H9 (cell line): Measurements from ENCODE around the gene FAM174B. TPM values are rescaled to one million over a fixed set of nuclear protein-coding genes. Genes with fewer than 3 reads are reported as not detected.

Experiments
- DNase-seq: peaks from one replicate; pipeline ENCODE4 v3.0.0-alpha.2; 2017
- H2AFZ ChIP-seq: one replicate; pipeline ENCODE4 v1.6.1; 2013; ENCODE audit warnings: mild to moderate bottlenecking, low read length, control low read depth, moderate library complexity
- H2AK5ac ChIP-seq: 2 replicates; pipeline ENCODE4 v1.6.1; 2013; ENCODE audit warnings: low read length, control low read depth, mixed read lengths; ENCODE audit not compliant: insufficient read length
- H2BK120ac ChIP-seq: one replicate; pipeline ENCODE4 v1.6.1; 2013; ENCODE audit warnings: low read depth, mild to moderate bottlenecking, low read length, control low read depth, inconsistent platforms; ENCODE audit not compliant: poor library complexity, severe bottlenecking
- H2BK12ac ChIP-seq: 2 replicates; pipeline ENCODE4 v1.6.1; 2013; ENCODE audit warnings: low read length, control low read depth, mixed read lengths, low read depth; ENCODE audit not compliant: insufficient read length
- H2BK15ac ChIP-seq: 2 replicates; pipeline ENCODE4 v1.6.1; 2013; ENCODE audit warnings: low read depth, low read length, control low read depth
- H2BK20ac ChIP-seq: one replicate; pipeline ENCODE4 v1.6.1; 2013; ENCODE audit warnings: low read depth, mild to moderate bottlenecking, low read length, control low read depth, inconsistent platforms; ENCODE audit not compliant: poor library complexity, severe bottlenecking
- H2BK5ac ChIP-seq: 2 replicates; pipeline ENCODE4 v1.6.1; 2013; ENCODE audit warnings: low read length, control low read depth, mixed read lengths; ENCODE audit not compliant: insufficient read length
- H3K14ac ChIP-seq: 2 replicates; pipeline ENCODE4 v1.6.1; 2013; ENCODE audit warnings: low read length, control low read depth; ENCODE audit not compliant: insufficient read depth
- H3K18ac ChIP-seq: 2 replicates; pipeline ENCODE4 v1.6.1; 2013; ENCODE audit warnings: low read depth, mild to moderate bottlenecking, mixed read lengths, low read length, control low read depth; ENCODE audit not compliant: insufficient read length
- H3K23ac ChIP-seq: 2 replicates; pipeline ENCODE4 v1.6.1; 2013; ENCODE audit warnings: low read length, control low read depth, mixed read lengths, low read depth; ENCODE audit not compliant: insufficient read length
- H3K23me2 ChIP-seq: 2 replicates; pipeline ENCODE4 v1.6.1; 2013; ENCODE audit warnings: low read depth, mild to moderate bottlenecking, mixed read lengths, low read length, control low read depth; ENCODE audit not compliant: insufficient read length, poor library complexity, severe bottlenecking
- H3K27ac ChIP-seq: 2 replicates; pipeline ENCODE4 v1.5.1; 2013; ENCODE audit warnings: low read length, control low read depth, mixed read lengths, low read depth; ENCODE audit not compliant: insufficient read length
- H3K27me3 ChIP-seq: 2 replicates; pipeline ENCODE4 v1.6.1; 2013; ENCODE audit warnings: low read length, control low read depth, inconsistent platforms; ENCODE audit not compliant: insufficient read depth
- H3K4ac ChIP-seq: 2 replicates; pipeline ENCODE4 v1.6.1; 2013; ENCODE audit warnings: low read depth, mild to moderate bottlenecking, control low read depth, inconsistent platforms, low read length, moderate library complexity
- H3K4me1 ChIP-seq: 2 replicates; pipeline ENCODE4 v1.6.1; 2013; ENCODE audit warnings: low read length, control low read depth, inconsistent platforms; ENCODE audit not compliant: insufficient read depth
- H3K4me2 ChIP-seq: 2 replicates; pipeline ENCODE4 v1.6.1; 2013; ENCODE audit warnings: low read length, control low read depth, mixed read lengths; ENCODE audit not compliant: insufficient read length, insufficient read depth
- H3K56ac ChIP-seq: 2 replicates; pipeline ENCODE4 v1.6.1; 2013; ENCODE audit warnings: low read depth, mild to moderate bottlenecking, mixed read lengths, low read length, control low read depth; ENCODE audit not compliant: insufficient read length
- H3K79me1 ChIP-seq: 2 replicates; pipeline ENCODE4 v1.6.1; 2013; ENCODE audit warnings: low read depth, mild to moderate bottlenecking, moderate library complexity, low read length, control low read depth, inconsistent platforms; ENCODE audit not compliant: insufficient read depth, poor library complexity, severe bottlenecking
- H3K79me2 ChIP-seq: 2 replicates; pipeline ENCODE4 v1.6.1; 2013; ENCODE audit warnings: low read length, control low read depth, inconsistent platforms; ENCODE audit not compliant: insufficient read depth
- H3K9ac ChIP-seq: 2 replicates; pipeline ENCODE4 v1.6.1; 2013; ENCODE audit warnings: low read length, control low read depth, mixed read lengths; ENCODE audit not compliant: insufficient read length; ENCODE audit errors: extremely low read depth
- H3K9me3 ChIP-seq: one replicate; pipeline ENCODE4 v1.6.1; 2013; ENCODE audit warnings: low read depth, low read length, inconsistent platforms; ENCODE audit not compliant: control insufficient read depth
- H3T11ph ChIP-seq: one replicate; pipeline ENCODE4 v1.6.1; 2013; ENCODE audit warnings: mild to moderate bottlenecking, low read length, control low read depth, inconsistent platforms
- H4K20me1 ChIP-seq: one replicate; pipeline ENCODE4 v1.6.1; 2013; ENCODE audit not compliant: control insufficient read depth, insufficient read length, insufficient read depth
- H4K5ac ChIP-seq: 2 replicates; pipeline ENCODE4 v1.6.1; 2013; ENCODE audit warnings: low read depth, mild to moderate bottlenecking, mixed read lengths, low read length, control low read depth; ENCODE audit not compliant: insufficient read length
- H4K8ac ChIP-seq: replicated peaks from 2 replicates; pipeline ENCODE4 v1.6.1; 2013; ENCODE audit warnings: low read length, control low read depth, mixed read lengths, low read depth; ENCODE audit not compliant: insufficient read length
- H4K91ac ChIP-seq: 2 replicates; pipeline ENCODE4 v1.6.1; 2013; ENCODE audit warnings: low read depth, mild to moderate bottlenecking, moderate library complexity, mixed read lengths, low read length, control low read depth; ENCODE audit not compliant: insufficient read length
- H3K27ac Mint-ChIP-seq, 3 experiments: 2 replicates in 2 of 3; 3 replicates in 1 of 3; pipeline ENCODE4 v1.8.0; 2020 to 2021; ENCODE audit warnings: mixed read lengths in 3 of 3, mild to moderate bottlenecking in 1 of 3, moderate library complexity in 1 of 3
- H3K27me3 Mint-ChIP-seq: 2 replicates; pipeline ENCODE4 v1.8.0; 2021; ENCODE audit warnings: low read depth, mild to moderate bottlenecking, moderate library complexity, mixed read lengths
- H3K36me3 Mint-ChIP-seq, 3 experiments: 2 replicates in 2 of 3; 3 replicates in 1 of 3; pipeline ENCODE4 v1.8.0; 2020 to 2021; ENCODE audit warnings: low read depth in 3 of 3, mixed read lengths in 3 of 3; ENCODE audit not compliant: insufficient read depth in 1 of 3
- H3K4me1 Mint-ChIP-seq, 2 experiments: 2 replicates each; pipeline ENCODE4 v1.8.0; 2020; ENCODE audit warnings: mixed read lengths in 2 of 2
- H3K4me3 Mint-ChIP-seq, 2 experiments: 2 replicates in 1 of 2; 3 replicates in 1 of 2; pipeline ENCODE4 v1.8.0; 2020 to 2021; ENCODE audit warnings: mild to moderate bottlenecking in 2 of 2, mixed read lengths in 2 of 2, moderate library complexity in 1 of 2
- H3K9me3 Mint-ChIP-seq, 2 experiments: 2 replicates in 1 of 2; 3 replicates in 1 of 2; pipeline ENCODE4 v1.8.0; 2020; ENCODE audit warnings: mild to moderate bottlenecking in 2 of 2, mixed read lengths in 2 of 2, moderate library complexity in 1 of 2
- CTCF ChIP-seq: fragments of 200-600 bp; sonication (generic); conservative IDR thresholded peaks from 3 replicates; pipeline ENCODE4 v1.8.0; 2021; ENCODE audit warnings: antibody characterized with exemption, mild to moderate bottlenecking
- WGBS: extraction: QIAGEN DNeasy Blood & Tissue Kit; methylation state at CpG from one replicate; pipeline ENCODE4 v1.1.7; 2013; ENCODE audit warnings: missing lambda C conversion rate, low lambda C conversion rate, mixed read lengths; ENCODE audit not compliant: insufficient read length; ENCODE audit errors: extremely low coverage; 5-methylcytosine and 5-hydroxymethylcytosine counted together
- total RNA-seq: library from RNA; stranded (reverse); gene quantifications from 2 replicates; pipeline ENCODE4 v1.2.1, GENCODE V29; 2021

The FAM174B gene
- total RNA-seq, 1 experiment from 2014 or later = 38.0 TPM

GRCh38 chr15:92612891-92613290 lies 42.7 kb downstream of the FAM174B start:
- Histone ChIP-seq H3K9me3 (no peaks in the 10 kb centered on the region), H3K4me2 (no peak overlapping the region), H3K79me1 (no peaks in the 10 kb centered on the region), H2BK15ac (no peak overlapping the region), H4K20me1 (no peaks in the 10 kb centered on the region), H3K9ac (no peak overlapping the region), H3K4me1 (peaks cover 4% of the 10 kb centered on the region; the same call in 1 of the 2 replicates), H3K18ac (no peak overlapping the region), H3K4ac (no peak overlapping the region), H3K27me3 (no peaks in the 10 kb centered on the region), H3K23ac (no peak overlapping the region), H2BK12ac (no peak overlapping the region), H4K8ac (no peak overlapping the region), H2AK5ac (no peak overlapping the region), H4K5ac (no peak overlapping the region), H4K91ac (no peak overlapping the region), H2BK5ac (no peak overlapping the region), H3K14ac (no peak overlapping the region), H2BK20ac (no peak overlapping the region), H3K23me2 (no peaks in the 10 kb centered on the region), H2BK120ac (no peak overlapping the region), H3K79me2 (no peaks in the 10 kb centered on the region), H2AFZ (no peak overlapping the region), H3T11ph (no peak overlapping the region), H3K27ac (no peak overlapping the region), H3K56ac (no peak overlapping the region)
- DNase-seq = no peak
- peaks cover 29 to 38% of the 10 kb centered on the region in 2 experiments for H3K4me1 Mint-ChIP-seq
- no peak for TF ChIP-seq CTCF
- H3K9me3 Mint-ChIP-seq = peaks cover 2 to 3% of the 10 kb centered on the region in 2 experiments; a peak in 3 of 5 replicates
- H3K27me3 Mint-ChIP-seq = no peaks in the 10 kb centered on the region
- WGBS = no CpG with 5 or more reads among the region's 4 CpGs
- peaks cover 0 to 14% (median 13%) of the 10 kb centered on the region in 3 experiments; a peak in 4 of 7 replicates for H3K36me3 Mint-ChIP-seq
- no peak overlapping the region for H3K27ac Mint-ChIP-seq
- no peak overlapping the region for H3K4me3 Mint-ChIP-seq
